Sciatic nerve (tissue), 2 donors: ENCODE measurements around the gene PCSK2. TPM values are rescaled to one million over a fixed set of nuclear protein-coding genes. Genes with fewer than 3 reads are reported as not detected.
A peak's percentile ranks its signal among the peaks of the same experiment; 100 is the strongest.

Source experiments
- ATAC-seq: fragments of 200-7000 bp; cut with Tn5 transposase; one replicate; pipeline ENCODE4 v1.9.1; 2020; ENCODE audit warnings: mild to moderate bottlenecking, moderate library complexity
- DNase-seq: peaks from one replicate; pipeline ENCODE4 v3.0.0-alpha.2; 2020; ENCODE audit warnings: low spot score
- intact Hi-C: fragments of 100-400 bp; cut with DNase I; formaldehyde crosslinking; loops from one replicate; pipeline ENCODE4 v1.14.2; 2022
- total RNA-seq: library from RNA; stranded (reverse); fragmentation: NEBNext Ultra II Directional; extraction: Animal tissue kit (Norgen Biotek cat#: 25700); gene quantifications from one replicate; pipeline ENCODE4 v1.2.1, GENCODE V29; 2021
- donor health status: DM: no; HTN: no; CAD: no.
- donor health status: DM: no; HTN: no; CAD: no.

The PCSK2 gene
- total RNA-seq, 1 donor from 2014 or later: 18.3 TPM

GRCh38 chr20:17490501-17490900 lies 263.7 kb downstream of the PCSK2 start:
- DNase-seq: no peak
- intact Hi-C loops: no loop called here
- no peak for ATAC-seq

DNA sequence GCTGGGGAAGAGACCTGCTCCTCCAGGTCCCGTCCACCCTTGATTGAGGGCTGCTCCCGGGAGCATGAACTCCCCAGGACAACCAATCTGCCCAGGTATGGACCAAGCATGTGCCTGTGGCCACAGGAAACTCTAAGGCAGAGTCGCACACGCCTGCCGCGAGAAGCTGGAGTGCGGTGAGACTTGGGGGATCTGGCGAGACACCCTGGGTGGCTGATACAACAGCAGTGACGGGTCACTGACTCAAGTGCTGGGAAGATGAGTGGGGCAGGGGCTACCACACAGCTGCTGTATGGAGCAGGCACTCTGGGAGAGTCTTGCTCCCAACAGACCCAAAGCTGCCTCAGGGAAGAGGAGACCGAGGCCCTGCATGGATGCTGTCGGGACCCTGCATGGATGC lies 264.2 kb downstream of the PCSK2 start:
- intact Hi-C loops: no loop called here
- no peak for ATAC-seq
- DNase-seq: no peak

GRCh38 chr20:17491488-17491887 lies 264.6 kb downstream of the PCSK2 start:
- intact Hi-C loops: no loop called here
- DNase-seq: no peak
- ATAC-seq: no peak

GRCh38 chr20:17493173-17493572 lies 266.3 kb downstream of the PCSK2 start:
- ATAC-seq: no peak
- no peak for DNase-seq
- intact Hi-C loops: no loop called here

DNA sequence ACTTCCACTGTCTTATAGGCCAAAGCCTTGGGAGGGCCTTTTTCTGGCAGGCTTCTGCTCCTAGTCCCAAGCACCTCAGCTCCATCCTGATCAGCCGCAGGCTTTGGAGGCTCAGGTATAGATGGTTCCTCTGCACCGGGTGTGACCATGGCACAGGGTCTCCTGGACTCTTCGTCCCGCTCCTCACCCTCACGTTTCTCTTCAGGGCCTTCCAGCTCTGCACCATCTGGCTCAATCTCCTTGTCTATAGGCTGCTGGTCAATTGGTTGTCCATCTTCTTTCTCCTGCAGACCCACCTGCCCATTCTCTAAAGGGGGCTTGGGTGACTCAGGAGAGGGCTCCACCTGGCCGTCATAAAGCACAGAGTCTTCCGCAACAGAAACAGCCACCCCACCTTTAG lies 267.4 kb downstream of the PCSK2 start:
- no peak for DNase-seq
- no peak for ATAC-seq
- intact Hi-C loops: no loop called here

- no peak for ATAC-seq
- no peak for DNase-seq
- intact Hi-C loops: no loop called here
Observed at GRCh38 chr20:17495826-17496225, 269.0 kb downstream of the PCSK2 start.

GRCh38 chr20:17497821-17498580 lies 271.2 kb downstream of the PCSK2 start:
- intact Hi-C loops: no loop called here
- ATAC-seq: no peak
- no peak for DNase-seq

DNA sequence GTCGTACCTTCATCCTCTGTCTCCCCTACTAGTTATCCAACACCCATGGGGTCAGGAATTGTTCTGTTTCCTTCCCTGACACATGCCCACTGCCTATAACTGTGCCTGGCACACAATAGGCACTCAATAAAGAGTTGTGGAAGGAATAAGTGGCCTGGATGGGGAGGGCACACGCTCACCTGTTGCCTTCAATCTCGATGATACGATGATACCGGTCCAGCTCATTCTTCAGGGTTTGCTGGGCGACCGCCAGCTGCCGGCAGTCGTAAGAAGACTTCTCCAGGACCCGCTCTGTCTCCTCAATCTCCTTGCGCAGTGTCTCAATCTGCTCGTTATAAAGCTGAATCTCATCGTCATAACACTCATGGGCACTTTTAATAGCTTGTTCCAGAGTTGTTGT lies 271.8 kb downstream of the PCSK2 start:
- intact Hi-C loops: no loop called here
- DNase-seq (no peak), ATAC-seq (no peak)

DNA sequence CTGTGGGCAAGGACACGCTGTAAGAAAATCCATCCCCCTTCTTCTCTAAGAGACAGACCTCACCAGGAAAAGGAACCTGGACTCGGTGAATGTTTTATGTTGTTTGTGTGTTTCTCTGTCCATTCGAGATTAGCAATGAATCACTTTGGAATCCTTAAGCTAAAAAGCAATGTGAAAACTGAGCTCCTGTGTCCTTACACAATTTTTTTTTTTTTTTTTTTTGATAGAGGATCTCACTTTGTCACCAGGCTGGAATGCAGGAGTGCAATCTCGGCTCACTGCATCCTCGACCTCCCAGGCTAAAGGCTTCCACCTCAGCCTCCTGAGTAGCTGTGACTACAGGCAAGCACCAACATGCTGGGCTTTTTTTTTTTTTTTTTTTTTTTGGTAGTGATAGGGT lies 272.2 kb downstream of the PCSK2 start:
- DNase-seq (no peak), ATAC-seq (no peak)
- intact Hi-C loops: no loop called here

GRCh38 chr20:17500271-17500670 lies 273.4 kb downstream of the PCSK2 start:
- no peak for ATAC-seq
- intact Hi-C loops: loop anchor here (10.0 kb wide), 1 partner anchor 775 kb away; no protein-coding TSS in a partner anchor
- no peak for DNase-seq

DNA sequence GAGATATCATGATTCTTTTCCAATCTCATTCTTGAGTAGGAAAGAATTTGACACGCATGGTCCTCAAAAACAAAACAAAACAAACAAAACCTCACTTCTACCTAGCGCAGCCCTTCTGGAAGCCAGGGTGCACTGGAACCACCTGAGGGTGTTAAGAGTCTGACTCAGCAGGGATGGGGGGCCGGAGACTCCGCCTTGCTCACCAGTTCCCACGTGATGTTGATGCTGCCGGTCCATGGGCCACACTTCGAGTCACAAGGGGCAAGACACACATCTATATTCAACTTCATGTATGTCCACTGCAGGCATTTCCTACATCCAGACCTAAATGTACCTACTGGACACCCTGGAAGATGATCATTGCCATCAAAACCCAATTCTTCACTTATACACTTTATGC lies 274.0 kb downstream of the PCSK2 start:
- DNase-seq: peak; percentile 35
- intact Hi-C loops: loop anchor here (10.0 kb wide), 1 partner anchor 774 kb away; no protein-coding TSS in a partner anchor
- no peak for ATAC-seq

- DNase-seq (peak; percentile 45), ATAC-seq (no peak)
- intact Hi-C loops: loop anchor here (10.0 kb wide), 1 partner anchor 773 kb away; no protein-coding TSS in a partner anchor
Observed at GRCh38 chr20:17501701-17502100, 274.9 kb downstream of the PCSK2 start.

DNA sequence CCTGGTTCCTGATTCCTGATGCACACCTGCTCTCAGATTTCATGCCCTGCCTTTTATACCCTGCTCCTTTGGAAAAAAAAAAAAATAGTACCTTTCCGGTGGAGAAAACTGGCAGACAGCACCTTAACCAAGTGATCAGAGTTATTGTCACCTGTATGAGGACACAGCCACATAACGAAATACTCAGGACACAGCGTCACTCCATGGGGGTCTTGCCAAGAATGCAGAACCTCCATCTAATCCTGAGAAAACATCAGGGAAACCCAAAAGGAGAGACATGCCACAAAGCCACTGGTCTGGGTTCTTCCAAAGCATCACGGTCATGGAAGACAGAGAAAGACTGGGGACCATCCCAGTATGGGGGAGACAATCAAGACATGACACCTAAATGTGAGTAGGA lies 275.3 kb downstream of the PCSK2 start:
- ATAC-seq (no peak), DNase-seq (no peak)
- intact Hi-C loops: loop anchor here (10.0 kb wide), 1 partner anchor 773 kb away; no protein-coding TSS in a partner anchor

- no peak for ATAC-seq
- intact Hi-C loops: loop anchor here (10.0 kb wide), 1 partner anchor 771 kb away; no protein-coding TSS in a partner anchor
- no peak for DNase-seq
Observed at GRCh38 chr20:17503301-17504065, 276.6 kb downstream of the PCSK2 start.

DNA sequence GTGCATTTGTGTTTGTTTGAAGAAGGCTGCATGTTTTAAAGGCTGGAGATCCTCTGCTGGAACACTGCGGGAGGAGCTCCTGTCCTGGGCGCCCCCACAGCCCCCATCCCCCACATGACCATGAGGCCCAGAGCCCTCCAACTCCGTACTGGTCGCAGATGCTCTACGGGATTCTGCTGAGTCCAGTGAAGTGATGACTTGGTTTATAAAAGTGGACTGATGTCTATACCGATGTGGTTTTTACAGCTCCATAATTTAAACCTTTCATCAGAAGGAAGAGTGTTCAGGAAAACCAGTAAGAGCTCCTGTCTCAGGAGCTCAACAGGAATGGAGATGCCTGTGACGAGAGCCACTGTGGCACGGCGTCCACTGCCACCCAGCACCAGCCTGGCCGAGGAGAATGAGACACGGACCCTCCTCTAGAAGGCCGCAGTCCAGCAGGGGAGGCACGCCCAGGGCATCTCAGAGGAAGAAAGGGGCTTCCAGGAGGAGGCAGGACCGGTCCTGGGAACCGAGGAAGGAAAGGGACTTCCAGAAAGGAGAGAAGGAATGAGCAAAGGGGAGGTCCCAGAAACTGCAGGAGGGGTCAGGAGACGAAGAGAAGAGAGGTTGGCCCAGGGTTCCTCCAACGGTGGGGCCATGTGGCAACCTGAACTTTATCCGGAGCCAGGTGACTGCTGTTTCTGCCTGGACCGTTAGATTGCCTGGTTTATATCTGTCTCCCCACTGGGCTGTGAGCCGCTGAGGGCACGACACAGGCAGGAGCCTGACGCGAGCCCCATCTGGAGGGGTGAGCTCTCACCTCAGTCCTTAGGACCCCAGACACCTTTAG lies 277.4 kb downstream of the PCSK2 start:
- ATAC-seq (peak; percentile 63), DNase-seq (no peak)
- intact Hi-C loops: loop anchor here (10.0 kb wide), 1 partner anchor 771 kb away; no protein-coding TSS in a partner anchor

DNA sequence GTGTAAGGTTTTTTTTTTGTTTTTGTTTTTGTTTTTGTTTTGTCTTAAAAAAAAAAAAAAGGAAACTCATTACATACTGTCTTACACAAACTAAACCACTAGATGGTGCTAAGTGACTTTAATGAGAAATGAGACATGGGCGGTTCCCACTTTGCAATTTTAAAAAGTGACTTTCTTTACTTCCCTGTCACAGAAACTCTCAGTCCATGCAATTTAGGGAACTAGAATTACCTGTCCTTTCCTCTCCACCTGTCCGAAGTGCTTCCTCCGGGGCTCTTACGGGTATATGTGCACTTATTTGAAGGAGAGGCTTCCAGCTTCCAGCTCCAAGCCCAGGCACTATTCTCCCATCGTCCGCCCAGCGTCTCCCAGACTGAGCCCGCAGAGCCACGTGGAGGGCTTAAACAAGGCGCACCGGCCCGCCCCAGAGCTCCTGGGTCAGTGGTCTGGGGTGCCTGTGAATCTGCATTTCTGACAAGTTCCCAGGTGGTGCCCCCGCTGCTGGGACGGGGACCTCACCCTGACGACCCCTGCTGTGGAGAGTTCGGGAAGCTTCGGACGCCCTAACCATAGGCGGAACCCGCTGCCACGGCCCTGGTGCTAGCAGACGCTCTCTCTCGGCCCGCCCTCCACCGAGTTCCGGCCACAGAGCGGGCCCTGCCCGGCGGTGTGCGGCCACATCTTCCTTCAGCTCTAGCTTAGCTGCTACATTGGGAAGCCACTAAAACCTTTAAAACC lies 278.2 kb downstream of the PCSK2 start:
- intact Hi-C loops: loop anchor here (10.0 kb wide), 1 partner anchor 770 kb away; no protein-coding TSS in a partner anchor
- peak; percentile 79 for DNase-seq
- peak; percentile 90 for ATAC-seq

DNA sequence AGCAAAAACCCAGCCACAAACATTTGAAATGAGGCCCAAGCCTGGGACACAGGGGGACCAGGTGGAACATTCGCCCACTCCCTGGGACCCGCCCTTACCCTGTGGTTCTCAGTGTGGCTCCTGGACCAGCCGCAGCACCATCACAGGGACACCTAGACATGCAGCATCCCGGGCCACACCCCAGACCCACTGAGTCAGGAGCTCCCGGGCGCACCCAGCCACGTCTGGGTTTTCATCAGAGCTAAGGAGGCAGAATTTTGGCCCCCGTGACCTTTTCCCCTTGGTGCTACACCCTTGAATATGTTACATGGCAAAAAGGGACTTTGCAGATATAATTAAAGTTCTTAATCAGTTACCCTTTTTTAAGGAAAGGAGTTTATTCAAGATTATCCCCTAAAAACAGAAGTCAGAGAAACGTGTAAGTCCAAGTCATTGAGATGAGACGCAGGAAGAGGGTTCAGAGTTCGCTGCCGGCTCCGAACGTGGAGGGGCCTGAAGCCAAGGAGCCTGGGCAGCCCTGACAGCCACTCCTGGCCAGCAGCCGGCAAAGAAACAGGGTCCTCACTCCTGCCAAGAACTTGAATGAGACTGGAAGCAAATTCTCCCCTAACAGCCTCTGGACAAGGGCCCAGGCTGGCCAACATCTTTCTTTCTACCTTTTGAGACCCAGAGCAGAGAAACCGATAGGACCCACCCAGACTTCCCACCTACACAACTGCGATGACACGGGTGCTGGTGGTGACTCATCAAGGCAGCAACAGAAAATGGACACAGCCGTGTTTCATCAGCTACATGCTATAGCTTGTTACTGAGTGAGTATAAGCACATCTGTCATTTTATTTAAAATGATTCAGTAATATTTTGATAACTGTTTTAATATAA lies 279.0 kb downstream of the PCSK2 start:
- ATAC-seq (peak; percentile 27), DNase-seq (no peak)
- intact Hi-C loops: loop anchor here (10.0 kb wide), 1 partner anchor 769 kb away; no protein-coding TSS in a partner anchor
